Measurements from ENCODE around the gene FOXN3.

The FOXN3 gene

GRCh38 chr14:89239023-89239422 lies 178.0 kb downstream of the FOXN3 start:
- DNase-seq (ENCODE audit: insufficient read length, low spot score) = no peak
- no peak for FAIRE-seq
- TF ChIP-seq CTCF (IDR thresholded peaks at IDR 0.05; ENCODE audit: insufficient read depth, missing control alignments) = no peak

- FAIRE-seq (no peak), DNase-seq (ENCODE audit: insufficient read length, low spot score) (no peak)
- peak; percentile 28 for TF ChIP-seq CTCF (IDR thresholded peaks at IDR 0.05; ENCODE audit: insufficient read depth, missing control alignments)
Observed at GRCh38 chr14:89237921-89238529, 179.0 kb downstream of the FOXN3 start.

DNA sequence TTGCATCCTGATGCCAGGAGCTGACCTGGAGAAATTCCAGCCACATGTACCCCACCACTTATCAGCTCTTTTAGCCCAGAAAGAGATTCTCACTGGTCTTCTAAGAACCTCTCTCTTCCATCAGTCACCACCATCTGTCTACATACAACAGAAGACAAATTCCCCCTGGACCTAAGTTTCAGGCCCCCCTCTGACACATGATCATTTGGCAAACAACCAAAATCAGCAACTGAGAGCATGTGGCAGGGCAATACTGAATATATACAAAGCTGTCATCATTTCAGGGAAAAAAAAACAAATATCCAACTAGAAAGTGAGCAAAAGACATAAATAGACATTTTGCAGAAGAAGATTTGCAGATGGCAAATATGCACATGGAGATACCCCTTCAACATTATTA lies 180.2 kb downstream of the FOXN3 start:
- DNase-seq (ENCODE audit: insufficient read length, low spot score) (no peak), FAIRE-seq (no peak)
- no peak for TF ChIP-seq CTCF (IDR thresholded peaks at IDR 0.05; ENCODE audit: insufficient read depth, missing control alignments)

GRCh38 chr14:89233184-89233583 lies 183.8 kb downstream of the FOXN3 start:
- DNase-seq (ENCODE audit: insufficient read length, low spot score) = no peak
- FAIRE-seq = no peak
- no peak for TF ChIP-seq CTCF (IDR thresholded peaks at IDR 0.05; ENCODE audit: insufficient read depth, missing control alignments)

- no peak for DNase-seq (ENCODE audit: insufficient read length, low spot score)
- FAIRE-seq = no peak
- no peak for TF ChIP-seq CTCF (IDR thresholded peaks at IDR 0.05; ENCODE audit: insufficient read depth, missing control alignments)
Observed at GRCh38 chr14:89232265-89233070, 184.6 kb downstream of the FOXN3 start.

- no peak for DNase-seq (ENCODE audit: insufficient read length, low spot score)
- no peak for TF ChIP-seq CTCF (IDR thresholded peaks at IDR 0.05; ENCODE audit: insufficient read depth, missing control alignments)
- no peak for FAIRE-seq
Observed at GRCh38 chr14:89231426-89232113, 185.5 kb downstream of the FOXN3 start.

Data from D721Med (cell line).